Stimulated activated CD4-positive, alpha-beta T cell treated with anti-CD3 and anti-CD28 coated beads, Interleukin-15, amount 100 ng/mL, for 1 hour (primary cell): ENCODE measurements around the gene KLHL42.
"Not testable (repeated sequence)": the region's sequence is repeated elsewhere in the genome, so short reads cannot be mapped to it uniquely, and the experiment has no call there.

ENCODE experiments used
- DNase-seq, 2 donors: peaks; one replicate each; pipeline ENCODE4 v3.0.0-alpha.2; 2020; ENCODE audit warnings: low read depth in 1 of 2, low spot score in 1 of 2

The KLHL42 gene

DNA sequence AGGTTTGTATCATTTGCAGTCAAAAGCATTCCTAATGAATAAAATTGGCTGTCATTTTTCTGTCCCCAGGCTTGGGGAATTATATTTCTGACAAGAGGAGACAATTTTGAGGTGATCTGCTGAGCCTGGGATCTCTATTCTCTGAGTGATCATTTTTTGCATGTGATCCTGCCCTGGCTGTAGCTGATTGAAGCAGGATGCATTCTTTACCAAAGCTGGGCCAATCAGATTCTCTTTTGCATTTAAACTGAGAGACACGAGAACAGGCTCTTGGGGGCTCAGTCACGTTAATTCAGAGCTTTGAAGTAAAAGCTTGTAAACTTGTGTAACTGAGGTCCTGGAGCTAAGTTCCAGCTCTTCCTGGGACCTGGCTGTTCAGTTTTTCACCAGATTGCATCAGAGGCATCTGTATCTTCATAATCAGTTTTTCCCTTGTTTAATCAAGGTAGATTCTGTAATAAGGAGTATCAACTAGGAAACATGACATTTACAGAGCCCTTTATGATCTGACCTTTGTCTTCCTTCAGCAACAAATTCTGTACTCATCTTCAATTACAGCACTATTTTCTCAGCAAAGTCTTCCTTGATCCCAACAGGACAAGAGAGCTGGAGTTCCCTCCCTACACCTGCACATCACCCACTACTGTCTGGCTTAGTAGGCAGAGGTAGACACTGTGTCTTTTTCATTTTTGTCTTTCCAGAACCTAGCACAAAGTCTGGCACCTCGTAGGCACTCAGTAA lies 35.0 kb downstream of the KLHL42 start:
- no peak for DNase-seq

DNA sequence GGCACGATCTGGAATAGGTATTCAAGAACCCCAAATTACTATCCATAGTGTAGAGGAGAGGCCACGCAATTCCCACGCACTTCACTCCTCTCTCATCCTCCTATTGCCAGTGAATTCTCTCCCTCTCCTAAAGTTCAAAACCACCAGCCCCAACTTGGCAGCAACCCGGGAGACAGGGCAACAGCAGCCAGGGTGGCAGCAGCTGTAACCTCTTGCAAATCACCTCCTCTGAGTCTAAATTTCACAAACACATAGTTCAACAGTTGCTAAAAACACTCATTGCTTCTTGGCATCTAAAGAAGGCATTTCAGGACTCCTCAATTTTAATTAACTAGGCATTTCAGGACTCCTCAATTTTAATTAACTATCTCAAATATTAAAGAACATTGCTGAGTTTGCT lies 37.7 kb downstream of the KLHL42 start:
- no peak for DNase-seq

DNA sequence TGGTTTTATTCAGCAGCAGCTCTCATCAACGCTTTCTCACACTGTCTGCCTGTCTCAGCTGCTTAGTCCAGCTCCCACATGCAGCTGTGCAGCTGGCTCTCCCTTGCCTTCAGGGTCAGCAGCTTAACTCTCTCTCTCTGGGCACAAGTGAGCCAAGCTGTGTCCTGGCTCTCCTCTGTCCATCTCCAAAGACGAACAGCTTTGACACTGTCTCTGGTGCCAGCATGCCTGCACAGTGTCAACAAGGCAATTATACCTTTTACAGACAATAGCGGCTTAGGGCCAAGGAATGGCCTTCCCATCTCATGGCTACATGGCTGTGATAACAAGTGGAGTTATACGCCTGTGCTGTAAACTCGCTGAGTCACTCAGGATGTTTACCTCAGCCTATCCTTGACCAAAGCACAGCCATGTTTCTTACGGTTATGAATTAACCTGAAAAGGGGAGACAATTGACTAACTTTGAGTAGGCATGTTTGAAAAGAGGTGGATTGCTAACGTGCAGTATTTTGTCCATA lies 38.4 kb downstream of the KLHL42 start:
- no peak for DNase-seq

- DNase-seq, result no peak
Observed at GRCh38 chr12:27820564-27820963, 40.5 kb downstream of the KLHL42 start.

DNA sequence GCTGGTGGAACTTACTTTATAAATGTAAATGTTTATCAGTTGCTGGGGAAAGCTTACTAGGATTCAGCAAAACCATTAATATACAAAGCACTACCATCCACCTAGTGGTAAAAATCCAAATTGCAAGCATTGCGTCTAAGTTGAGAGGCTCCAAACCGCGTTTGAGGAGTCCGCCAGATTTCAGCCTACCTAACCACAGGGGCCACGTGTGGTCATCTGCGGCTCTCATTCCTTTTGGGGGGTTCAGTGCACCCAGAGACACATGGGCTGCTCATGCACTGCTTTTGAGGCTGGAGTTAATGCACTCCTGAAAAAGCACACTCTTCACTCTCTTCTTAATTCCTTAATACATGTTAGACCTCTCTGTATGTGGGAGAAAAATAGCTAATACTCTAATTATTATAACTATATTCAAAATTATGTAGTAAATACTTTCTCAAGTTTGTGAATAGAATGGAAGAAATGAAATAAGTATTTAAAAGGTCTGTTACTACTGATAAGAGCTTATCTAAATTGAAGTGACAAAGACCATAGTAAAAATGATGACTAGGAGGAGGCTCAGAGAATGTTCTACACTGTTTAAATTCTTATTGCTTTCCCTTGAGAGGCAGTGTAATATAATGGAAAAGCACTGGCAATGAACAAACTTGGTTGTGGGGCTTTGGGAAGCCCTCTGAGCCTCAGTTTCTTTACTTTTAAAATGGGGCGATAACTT lies 41.4 kb downstream of the KLHL42 start:
- DNase-seq, result peak in 1 of 2 donors; percentile 6

DNA sequence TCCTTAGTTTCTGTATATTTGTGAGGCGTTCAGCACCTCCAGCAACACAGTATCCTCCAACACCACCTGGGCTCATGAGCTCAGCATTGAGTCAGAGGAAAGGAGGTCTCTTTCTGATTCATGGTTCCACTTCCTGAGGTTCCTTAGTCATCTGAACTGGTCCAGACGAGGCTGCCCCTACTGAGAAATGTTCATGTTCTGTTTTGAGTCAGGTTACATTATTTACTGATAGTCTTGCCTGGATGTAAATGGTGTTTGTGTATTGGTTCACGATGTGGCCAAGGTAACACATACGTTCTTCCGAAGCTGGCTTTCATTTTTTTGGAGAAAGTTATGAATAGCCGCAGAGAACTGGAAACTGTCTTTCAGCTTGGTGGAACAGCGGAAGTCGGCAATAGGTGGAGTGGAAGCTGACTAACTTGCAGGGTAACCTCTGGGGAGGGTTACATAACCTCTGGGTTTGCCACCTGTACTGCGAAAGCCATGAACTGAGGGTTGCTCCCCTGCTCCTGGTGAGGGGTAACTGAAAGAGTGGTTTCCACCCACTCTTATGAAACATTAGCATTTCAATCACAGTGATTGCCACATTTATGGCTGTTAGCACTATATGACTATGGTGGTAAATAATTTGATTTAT lies 42.2 kb downstream of the KLHL42 start:
- peak; percentile 36 to 44 for DNase-seq

DNA sequence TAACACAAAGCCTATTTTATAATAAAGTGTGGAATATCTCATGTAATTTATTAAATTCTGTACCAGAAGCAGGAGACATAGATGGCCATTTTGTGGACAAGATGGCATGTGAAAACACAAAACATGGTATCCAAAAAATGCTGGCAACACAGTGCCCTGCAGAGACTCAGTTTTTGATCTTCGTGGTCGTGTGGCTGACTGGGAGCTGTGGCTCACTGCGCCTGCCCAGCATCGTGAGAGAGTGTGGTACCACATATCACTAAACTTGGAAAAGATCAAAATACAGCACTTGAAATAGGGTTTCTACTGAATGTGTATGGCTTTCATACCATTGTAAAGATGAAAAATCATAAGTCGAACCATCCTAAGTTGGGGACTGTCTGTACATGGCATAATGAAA lies 43.0 kb downstream of the KLHL42 start:
- DNase-seq, result no peak

DNA sequence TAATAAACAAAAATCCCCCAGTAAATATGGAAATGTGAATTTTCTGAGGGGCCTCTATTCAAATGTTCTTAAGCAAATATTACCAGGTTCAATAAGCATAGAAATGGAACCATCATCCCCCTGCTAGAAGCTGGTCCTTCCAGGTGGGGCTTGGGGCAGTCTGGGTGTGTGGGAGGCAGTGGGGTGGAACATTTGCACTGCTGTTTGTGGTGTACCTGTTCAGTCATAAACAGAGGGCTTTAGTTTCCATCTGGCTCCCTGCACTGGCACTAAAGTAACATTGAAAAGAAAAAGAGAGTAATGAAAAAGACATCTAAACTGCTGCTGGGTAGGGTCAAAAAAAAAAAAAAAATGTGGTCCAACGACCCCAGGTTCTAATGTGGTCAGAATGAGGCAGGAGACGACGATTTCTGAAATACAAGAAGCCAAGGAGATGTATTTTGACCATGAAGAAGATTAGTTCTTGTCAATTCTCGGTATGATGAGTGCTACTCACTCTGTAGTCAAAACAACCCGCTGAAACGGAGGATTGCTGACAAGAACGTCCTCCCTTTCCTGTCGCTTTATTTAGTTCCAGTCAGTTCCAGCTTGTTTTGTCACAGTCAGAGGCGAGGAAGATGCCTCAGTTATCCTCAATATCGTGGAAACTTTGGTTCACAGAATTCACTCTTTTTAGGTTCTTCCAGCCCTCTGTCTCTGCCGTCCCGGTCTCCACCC lies 44.3 kb downstream of the KLHL42 start:
- DNase-seq, result no peak

GRCh38 chr12:27826076-27826475 lies 46.0 kb downstream of the KLHL42 start:
- DNase-seq, result no peak

GRCh38 chr12:27828196-27828595 lies 48.2 kb downstream of the KLHL42 start:
- no peak for DNase-seq

- no peak for DNase-seq
Observed at GRCh38 chr12:27838543-27839185, 58.6 kb downstream of the KLHL42 start.

- no peak for DNase-seq
Observed at GRCh38 chr12:27840229-27840999, 60.4 kb downstream of the KLHL42 start.

DNA sequence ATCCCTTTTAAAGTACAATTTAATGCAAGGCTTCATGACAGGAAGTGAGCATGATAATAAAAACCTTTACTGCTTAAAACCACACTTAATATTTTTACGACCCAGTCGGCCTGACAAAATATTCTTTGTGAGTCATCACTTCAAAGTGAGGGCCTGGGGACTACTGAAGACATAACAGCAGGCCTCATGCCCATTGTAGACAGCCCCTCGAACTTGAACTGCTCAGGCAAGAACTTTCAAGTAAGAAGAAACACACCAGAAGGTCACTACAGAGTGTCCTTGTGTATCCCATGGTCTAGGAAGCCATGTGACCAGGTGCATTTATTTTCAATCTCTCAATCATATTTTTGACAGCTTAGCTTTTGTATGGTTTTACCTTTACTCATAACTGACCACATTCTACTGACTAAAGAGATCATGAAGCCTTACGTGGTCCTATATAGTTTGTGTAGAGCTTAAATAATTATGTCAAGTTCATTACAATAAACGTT lies 61.4 kb downstream of the KLHL42 start:
- DNase-seq, result no peak

GRCh38 chr12:27843714-27844245 lies 63.7 kb downstream of the KLHL42 start:
- no peak for DNase-seq

GRCh38 chr12:27844366-27845090 lies 64.5 kb downstream of the KLHL42 start:
- no peak for DNase-seq

- no peak for DNase-seq
Observed at GRCh38 chr12:27845187-27845586, 65.2 kb downstream of the KLHL42 start.

DNA sequence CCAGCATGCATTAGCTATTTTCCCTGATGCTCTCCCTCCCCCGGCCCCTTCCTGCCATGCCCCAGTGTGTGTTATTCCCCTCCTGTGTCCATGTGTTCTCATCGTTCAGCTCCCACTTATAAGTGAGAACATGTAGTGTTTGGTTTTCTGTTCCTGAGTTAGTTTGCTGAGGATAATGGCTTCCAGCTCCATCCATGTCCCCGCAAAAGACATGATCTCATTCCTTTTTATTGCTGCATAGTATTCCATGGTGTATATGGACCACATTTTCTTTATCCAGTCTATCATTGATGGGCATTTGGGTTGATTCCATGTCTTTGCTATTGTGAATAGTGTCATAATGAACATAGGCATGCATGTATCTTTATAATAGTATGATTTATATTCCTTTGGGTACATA lies 65.7 kb downstream of the KLHL42 start:
- not testable (repeated sequence) for DNase-seq

DNA sequence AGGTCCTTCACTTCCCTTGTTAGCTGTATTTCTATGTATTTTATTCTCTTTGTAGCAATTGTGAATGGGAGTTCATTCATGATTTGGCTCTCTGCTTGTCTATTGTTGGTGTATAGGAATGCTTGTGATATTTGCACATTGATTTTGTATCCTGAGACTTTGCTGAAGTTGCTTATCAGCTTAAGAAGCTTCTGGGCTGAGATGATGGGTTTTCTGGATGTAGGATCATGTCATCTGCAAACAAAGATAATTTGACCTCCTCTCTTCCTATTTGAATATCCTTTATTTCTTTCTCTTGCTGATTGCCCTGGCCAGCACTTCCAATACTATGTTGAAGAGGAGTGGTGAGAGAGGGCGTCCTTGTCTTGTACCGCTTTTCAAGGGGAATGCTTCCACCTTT lies 67.3 kb downstream of the KLHL42 start:
- not testable (repeated sequence) for DNase-seq

DNA sequence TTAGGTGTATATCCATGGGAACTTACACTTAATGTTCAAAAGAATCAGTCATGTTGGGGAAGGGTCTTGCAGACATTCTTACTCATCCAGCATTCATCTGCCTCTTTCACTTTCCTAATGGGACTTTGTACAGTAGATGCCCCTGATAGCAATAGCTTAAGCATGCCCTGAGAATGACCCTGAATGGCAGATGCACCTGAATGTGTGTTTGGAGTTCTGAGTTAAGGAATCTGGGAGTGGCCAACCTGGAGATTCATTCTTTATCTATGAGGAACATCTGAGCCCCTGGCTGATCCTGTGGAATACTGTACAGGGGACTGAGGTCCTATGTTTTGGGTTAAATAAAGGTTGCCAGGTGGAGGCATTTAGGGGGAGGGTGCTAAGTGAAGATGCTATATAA lies 71.3 kb downstream of the KLHL42 start:
- no peak for DNase-seq
